Activated CD8-positive, alpha-beta memory T cell treated with anti-CD3 and anti-CD28 coated beads for 48 hours (primary cell): ENCODE results near the gene UBA7.
"Not testable (repeated sequence)": the region's sequence is repeated elsewhere in the genome, so short reads cannot be mapped to it uniquely, and the experiment has no call there.

ENCODE experiments used
- DNase-seq, 3 experiments: peaks; one replicate each; pipeline ENCODE4 v3.0.0-alpha.2; 2020; ENCODE audit warnings: low read depth in 2 of 3, low spot score in 2 of 3

Gene UBA7

DNA sequence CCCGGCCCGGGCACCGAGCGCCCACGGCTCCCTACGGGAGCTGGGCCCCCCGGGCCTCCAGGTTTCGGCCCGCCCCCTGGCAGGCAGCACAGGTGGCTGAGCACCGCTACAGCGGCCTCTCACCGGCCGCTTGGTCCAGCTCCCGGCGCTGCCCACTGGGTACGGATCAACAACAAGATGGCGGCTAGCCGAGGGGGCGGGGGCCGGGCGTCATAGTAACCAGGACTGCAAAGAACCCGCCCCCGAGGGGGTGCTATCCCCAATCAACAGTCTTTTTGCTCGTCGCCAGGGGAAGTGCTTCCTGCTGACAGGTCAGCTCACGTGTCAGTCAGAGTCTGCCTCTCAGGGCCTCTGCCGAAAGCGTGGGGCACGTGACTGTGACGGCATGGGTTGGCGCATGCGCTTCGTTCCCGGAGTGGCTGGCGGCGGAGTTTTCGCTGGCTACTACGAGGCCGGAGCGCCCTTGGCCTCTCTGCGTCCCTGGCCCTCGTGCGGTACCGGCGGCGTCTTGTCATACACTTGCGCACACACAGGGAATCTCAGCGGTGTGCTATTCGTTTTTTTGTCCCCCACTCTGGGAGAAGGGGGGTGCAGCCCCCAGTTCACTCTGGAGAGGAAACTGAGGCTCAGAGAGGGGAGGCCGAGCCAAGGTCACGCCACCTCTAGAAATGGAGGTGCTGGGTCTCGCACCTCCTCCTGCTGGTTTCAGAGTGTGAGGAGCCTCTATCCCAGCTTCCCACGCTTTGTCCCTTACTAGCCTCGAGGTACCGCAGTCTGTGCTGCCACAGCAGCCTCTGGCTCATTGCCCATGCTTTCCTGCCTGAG is 27.2 kb downstream of the UBA7 start, which contains the start of gene IP6K1:
Gene IP6K1, minus strand, starts transcription at position 186 of the 825 bp plus-strand sequence. CDS start 38,502 bp downstream, outside the sequence.
- DNase-seq = peak; percentile 90 to 99 (median 97)

GRCh38 chr3:49785565-49786356 is 28.0 kb downstream of the UBA7 start:
- DNase-seq = no peak

DNA sequence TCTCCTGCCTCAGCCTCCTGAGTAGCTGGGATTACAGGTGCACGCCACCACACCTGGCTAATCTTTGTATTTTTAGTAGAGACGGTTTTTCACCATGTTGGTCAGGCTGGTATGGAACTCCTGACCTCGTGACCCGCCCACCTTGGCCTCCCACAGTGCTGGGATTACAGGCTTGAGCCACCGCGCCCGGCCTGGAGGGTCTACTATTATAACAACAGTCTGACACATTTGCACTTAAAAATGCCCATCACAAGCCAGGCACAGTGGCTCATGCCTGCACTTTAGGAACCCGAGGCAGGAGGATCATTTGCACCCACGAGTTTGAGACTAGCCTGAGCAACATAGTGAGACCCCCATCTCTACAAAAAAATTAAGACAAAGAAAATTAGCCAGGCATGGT is 31.5 kb downstream of the UBA7 start:
- DNase-seq = not testable (repeated sequence)

DNA sequence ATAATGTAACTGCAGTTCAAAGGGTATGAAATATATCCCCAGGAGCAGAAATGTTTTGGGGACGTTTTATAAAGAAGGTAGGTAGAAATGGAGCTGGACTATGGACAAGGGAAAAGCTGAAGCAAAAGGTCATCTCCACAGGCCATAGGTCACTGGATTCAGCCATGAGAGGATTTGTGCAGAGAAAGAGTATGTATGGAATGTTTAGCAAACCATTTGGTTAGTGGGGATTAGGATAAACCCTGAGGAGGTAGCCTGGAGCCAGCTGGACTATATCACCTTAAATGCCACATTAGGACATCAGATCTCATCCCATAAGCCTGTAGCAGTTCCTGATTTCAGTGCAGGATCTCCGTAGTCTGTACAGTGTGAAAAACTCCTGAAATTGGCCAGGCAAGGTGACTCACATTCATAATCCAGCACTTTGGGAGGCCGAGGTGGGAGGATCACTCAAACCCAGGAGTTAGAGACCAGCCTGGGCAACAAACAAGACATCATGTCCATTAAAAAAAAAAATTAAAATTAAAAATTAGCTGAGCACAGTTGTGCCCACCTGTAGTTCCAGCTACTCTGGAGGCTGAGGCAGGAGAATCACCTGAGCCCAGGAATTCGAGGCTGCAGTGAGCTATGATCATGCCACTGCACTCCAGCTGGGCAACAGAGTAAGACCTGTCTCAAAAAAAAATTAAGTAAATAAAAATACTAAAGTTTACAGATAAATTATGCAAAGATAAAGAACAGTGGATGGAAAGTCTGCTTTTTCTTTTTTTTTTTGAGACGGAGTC is 32.1 kb downstream of the UBA7 start:
- DNase-seq = no peak

DNA sequence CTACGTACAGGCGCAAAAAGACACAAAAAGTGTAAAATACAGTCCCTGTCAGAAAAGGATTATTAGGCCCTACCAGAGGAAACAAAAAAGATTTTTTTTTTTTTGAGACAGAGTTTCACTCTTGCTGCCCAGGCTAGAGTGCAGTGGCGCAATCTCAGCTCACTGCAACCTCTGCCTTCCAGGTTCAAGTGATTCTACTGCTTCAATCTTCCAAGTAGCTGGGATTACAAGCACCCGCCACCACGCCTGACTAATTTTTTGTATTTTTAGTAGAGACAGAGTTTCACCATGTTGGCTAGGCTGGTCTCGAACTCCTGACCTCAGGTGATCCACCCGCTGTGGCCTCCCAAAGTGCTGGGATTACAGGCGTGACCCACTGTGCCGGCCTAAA is 32.8 kb downstream of the UBA7 start:
- not testable (repeated sequence) for DNase-seq

DNA sequence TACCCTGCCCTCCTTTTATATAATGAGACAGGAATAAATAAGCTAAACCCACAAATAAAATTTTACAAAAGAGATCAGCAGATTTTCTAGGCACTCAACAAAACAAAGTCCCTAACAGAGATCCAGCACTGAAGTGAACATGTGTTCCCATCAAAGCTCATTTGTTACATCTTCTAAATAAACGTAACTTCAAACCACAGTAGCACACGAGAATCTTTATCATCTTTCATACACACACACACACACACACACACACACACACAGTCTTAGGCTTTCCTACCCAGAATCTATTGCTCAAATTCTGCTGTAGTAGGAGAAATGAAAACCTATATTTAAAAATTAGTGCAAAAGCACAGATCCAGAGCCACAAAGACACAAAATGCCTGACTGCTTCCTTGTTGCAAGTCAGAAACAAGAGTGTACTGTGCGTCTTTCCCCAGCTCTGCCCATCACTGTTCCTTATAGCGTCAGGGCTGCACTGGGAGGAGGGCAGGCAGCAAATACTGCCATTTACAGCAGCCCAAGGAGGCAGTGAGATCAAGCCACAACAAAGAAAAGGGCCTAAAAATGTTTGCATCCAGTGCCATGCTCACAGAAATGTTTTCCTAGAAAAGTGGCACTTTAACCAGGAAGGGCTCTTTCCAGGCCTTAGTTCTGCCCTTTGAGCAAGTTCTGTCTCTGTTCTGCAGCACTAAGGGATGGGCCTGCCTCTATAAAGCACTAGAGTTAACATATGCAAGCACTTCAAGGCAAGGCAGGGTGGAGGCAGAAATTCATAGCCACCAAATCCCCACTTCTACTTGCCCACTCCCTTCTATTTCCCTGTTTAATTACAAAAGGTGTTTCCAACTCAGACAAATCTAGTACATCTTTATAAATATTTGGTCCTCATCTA is 33.4 kb downstream of the UBA7 start:
- DNase-seq = no peak

DNA sequence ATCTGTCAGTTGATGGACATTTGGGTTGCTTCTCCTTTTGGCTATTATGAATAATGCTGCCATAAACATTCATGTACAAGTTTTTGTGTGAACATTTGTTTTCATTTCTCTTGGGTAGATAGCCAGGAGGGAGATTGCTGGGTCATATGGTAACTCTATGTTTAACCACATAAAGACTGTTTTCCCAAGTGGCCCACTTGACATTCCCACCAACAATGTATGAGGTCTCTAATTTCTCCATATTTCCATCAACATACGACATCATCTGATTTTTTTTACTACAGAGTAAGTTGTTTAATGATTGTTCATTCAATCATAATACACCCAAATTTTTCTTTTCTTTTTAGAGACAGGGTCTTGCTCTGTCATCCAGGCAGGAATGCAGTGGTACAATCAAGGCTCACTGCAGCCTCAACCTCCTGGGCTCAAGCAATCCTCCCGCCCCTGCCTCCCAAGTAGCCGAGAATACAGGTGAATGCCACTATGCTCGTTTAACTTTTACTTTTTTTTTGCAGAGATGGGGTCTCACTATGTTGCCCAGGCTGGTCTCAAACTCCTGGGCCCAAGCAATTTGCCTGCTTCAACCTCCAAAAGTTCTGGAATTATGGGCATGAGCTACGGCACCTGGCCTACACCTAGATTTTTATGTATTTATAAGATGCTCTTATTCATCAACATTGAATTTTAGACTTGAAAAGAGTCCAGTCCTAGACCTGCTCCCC is 34.2 kb downstream of the UBA7 start:
- no peak for DNase-seq

DNA sequence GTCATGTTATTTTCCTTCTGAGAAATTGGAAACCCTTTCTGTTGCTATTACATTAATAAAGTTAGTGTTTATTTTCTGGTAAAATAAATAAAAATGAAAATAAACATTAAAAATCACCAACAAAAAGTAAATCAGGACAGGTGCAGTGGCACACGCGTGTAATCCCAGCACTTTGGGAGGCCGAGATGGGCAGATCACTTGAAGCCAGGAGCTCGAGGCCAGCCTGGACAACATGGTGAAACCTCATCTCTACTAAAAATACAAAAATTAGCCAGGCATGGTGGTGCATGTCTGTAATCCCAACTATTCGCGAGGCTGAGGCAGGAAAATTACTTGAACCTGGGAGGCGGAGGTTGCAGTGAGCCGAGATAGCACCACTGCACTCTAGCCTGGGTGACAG is 37.7 kb downstream of the UBA7 start:
- not testable (repeated sequence) for DNase-seq

DNA sequence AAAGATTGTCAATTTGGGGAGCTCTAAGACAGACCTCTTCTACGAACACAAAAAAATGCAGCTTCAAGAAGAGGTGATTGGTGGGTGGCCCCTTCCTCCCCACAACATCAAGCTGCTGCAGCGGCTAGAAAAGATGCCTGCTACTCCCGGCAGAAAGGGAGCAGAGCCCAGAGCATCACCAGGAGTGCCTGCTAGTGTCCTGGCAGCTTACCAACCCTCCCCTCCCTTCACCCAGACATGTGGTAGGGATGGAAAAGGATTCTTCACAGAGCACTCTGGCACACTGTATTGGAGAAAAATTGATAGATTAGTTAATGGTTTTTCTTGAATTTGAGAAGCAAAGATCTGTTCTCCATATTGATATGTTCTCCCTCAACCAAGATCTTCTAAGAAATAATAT is 38.2 kb downstream of the UBA7 start:
- DNase-seq = no peak

DNA sequence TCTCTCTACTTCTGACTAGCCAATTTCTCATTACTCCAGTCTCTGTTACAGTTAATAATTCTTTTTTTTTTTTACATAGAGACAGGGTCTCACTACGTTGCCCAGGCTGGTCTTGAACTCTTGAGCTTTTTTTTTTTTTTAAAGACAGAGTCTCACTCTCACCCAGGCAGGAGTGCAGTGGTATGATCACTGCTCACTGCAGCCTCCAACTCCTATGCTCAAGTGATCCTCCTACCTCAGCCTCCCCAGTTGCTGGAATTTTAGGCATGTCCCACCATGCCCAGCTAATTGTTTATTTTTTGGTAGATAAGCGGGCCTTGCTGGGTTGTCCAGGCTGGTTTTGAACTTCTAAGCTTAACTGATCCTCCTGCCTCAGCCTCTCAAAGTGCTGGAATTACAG is 41.0 kb downstream of the UBA7 start:
- no peak for DNase-seq

- no peak for DNase-seq
Observed at GRCh38 chr3:49771340-49771938, 42.3 kb downstream of the UBA7 start.

GRCh38 chr3:49769926-49770325 is 43.8 kb downstream of the UBA7 start:
- no peak for DNase-seq

GRCh38 chr3:49769286-49769915 is 44.4 kb downstream of the UBA7 start:
- DNase-seq = no peak

DNA sequence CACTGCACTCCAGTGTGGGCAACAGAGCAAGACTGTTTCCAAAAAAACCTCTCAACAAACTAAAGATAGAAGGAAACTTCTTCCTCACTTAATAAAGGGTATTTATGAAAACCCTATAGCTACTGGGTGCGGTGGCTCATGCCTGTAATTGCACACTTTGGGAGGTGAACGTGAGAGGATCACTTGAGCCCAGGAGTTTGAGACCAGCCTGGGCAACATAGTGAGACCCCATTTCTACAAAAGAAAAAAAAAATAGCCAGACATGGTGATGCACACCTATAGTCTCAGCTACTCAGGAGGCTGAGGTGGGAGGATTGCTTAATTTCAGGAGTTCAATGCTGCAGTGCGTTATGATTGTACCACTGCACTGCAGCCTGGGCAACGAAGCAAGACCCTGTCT is 49.8 kb downstream of the UBA7 start:
- DNase-seq = no peak

DNA sequence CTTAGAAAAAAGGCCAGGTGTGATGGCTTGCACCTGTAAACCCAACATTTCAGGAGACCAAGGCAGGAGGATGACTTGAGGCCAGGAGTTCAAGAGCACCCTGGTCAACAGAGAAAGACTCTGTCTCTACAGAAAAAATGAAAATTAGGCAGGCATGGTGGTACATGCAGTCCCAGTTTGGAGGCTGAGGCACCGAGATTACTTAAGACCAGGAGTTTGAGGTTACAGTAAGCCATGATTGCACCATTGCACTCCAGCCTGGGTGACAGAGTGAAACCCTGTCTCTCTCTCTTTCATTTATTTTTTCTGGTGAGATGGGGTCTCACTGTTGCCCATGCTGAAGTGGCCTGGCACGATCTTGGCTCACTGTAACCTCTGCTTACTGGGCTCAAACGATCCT is 52.1 kb downstream of the UBA7 start:
- no peak for DNase-seq

GRCh38 chr3:49759226-49759625 is 54.5 kb downstream of the UBA7 start:
- DNase-seq = no peak

DNA sequence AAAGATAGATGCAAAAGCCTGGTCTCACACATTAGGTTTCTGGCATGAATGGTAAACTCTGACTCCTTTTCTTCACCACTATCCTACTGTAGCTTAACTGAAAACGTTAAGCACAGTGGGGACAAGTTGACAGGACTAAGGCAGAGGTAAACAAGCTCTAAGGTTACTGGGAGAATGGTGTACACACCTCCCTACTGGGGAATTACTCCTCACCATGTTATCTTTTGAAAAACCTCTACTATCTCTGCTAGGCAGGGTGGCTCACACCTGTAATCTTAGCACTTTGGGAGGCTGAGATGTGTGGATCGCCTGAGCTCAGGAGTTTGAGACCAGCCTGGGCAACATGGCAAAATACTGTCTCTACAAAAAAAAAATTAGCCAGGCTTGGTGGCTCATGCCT is 56.6 kb downstream of the UBA7 start:
- no peak for DNase-seq

DNA sequence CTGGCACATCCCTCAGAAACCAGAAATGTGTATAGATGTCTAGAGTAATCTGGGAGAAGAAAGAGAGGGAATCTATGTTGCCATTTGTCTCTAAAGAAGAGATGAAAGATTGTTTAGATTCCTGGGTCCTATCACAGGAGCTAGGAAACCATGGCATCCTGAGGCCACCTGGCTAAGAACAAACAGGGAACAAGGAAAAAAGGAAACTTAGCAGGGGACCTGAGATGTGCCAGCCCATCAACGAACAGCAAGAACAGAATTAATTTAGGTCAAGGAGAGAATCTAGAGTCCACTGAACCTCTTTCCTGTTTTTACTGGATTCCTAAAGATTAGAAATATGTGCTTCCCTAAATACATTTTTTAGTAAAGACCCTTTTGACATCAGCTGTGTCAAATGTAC is 57.7 kb downstream of the UBA7 start:
- DNase-seq = no peak
